HG02571 (cell line): Measurements from ENCODE around the gene PDE11A.
"Not testable (repeated sequence)": the region's sequence is repeated elsewhere in the genome, so short reads cannot be mapped to it uniquely, and the experiment has no call there.

Experiments used
- ATAC-seq: cut with Tn5 transposase; IDR thresholded peaks from one replicate; pipeline ENCODE4 v1.9.1; 2021; ENCODE audit warnings: mild to moderate bottlenecking, moderate library complexity; ENCODE audit not compliant: unreplicated experiment

Gene PDE11A

GRCh38 chr2:178012639-178013038 is 59.9 kb downstream of the PDE11A start:
- no peak for ATAC-seq

GRCh38 chr2:178009813-178010212 is 62.8 kb downstream of the PDE11A start:
- no peak for ATAC-seq

GRCh38 chr2:178008636-178009289 is 63.8 kb downstream of the PDE11A start:
- ATAC-seq: no peak

GRCh38 chr2:178006710-178007109 is 65.9 kb downstream of the PDE11A start:
- no peak for ATAC-seq

- ATAC-seq: no peak
These were observed 66.8 kb downstream of the PDE11A start for GRCh38 chr2:178005756-178006155.

GRCh38 chr2:178002038-178002437 is 70.5 kb downstream of the PDE11A start:
- no peak for ATAC-seq

GRCh38 chr2:177998996-177999395 is 73.6 kb downstream of the PDE11A start:
- ATAC-seq: no peak

GRCh38 chr2:177998006-177998405 is 74.6 kb downstream of the PDE11A start:
- no peak for ATAC-seq

- ATAC-seq: no peak
These were observed 79.6 kb downstream of the PDE11A start for GRCh38 chr2:177992992-177993391.

- no peak for ATAC-seq
These were observed 83.3 kb downstream of the PDE11A start for GRCh38 chr2:177989029-177989885.

- no peak for ATAC-seq
These were observed 87.8 kb downstream of the PDE11A start for GRCh38 chr2:177984749-177985148.

- peak; percentile 90 for ATAC-seq
These were observed 89.3 kb downstream of the PDE11A start for GRCh38 chr2:177983183-177983788.

- ATAC-seq: no peak
These were observed 99.8 kb downstream of the PDE11A start for GRCh38 chr2:177972782-177973181.

- ATAC-seq: no peak
These were observed 100.5 kb downstream of the PDE11A start for GRCh38 chr2:177972123-177972522.

GRCh38 chr2:177970670-177971454 is 101.7 kb downstream of the PDE11A start:
- ATAC-seq: no peak

- ATAC-seq: no peak
These were observed 107.7 kb downstream of the PDE11A start for GRCh38 chr2:177964892-177965291.

GRCh38 chr2:177952151-177952550 is 120.4 kb downstream of the PDE11A start:
- ATAC-seq: no peak

- not testable (repeated sequence) for ATAC-seq
These were observed 125.0 kb downstream of the PDE11A start for GRCh38 chr2:177947598-177947997.

GRCh38 chr2:177944530-177944929 is 128.0 kb downstream of the PDE11A start:
- ATAC-seq: not testable (repeated sequence)

- no peak for ATAC-seq
These were observed 129.8 kb downstream of the PDE11A start for GRCh38 chr2:177942731-177943130.

- ATAC-seq: no peak
These were observed 133.4 kb downstream of the PDE11A start for GRCh38 chr2:177939211-177939610.
